K562 (cell line): ENCODE results near the gene CKS2.

Source experiments
- EZH2 ChIP-seq: IDR thresholded peaks from 2 replicates; pipeline ENCODE4 v1.6.1; 2012; ENCODE audit warnings: low read depth, mild to moderate bottlenecking, inconsistent platforms, low read length, borderline replicate concordance
- SP2 ChIP-seq: IDR thresholded peaks from 2 replicates; pipeline ENCODE4 v1.6.1; 2011; ENCODE audit warnings: mild to moderate bottlenecking, low read depth, low read length, moderate library complexity; ENCODE audit not compliant: poor library complexity, severe bottlenecking; ENCODE audit errors: extremely low read depth
- ZFP30 ChIP-seq: fragments of 250-450 bp; sonication (Bioruptor Pico); IDR thresholded peaks from 2 replicates; pipeline ENCODE4 v1.8.0; 2022; ENCODE audit warnings: moderate library complexity, mild to moderate bottlenecking, inconsistent platforms, borderline replicate concordance
- ZNF707 ChIP-seq: fragments of 250-450 bp; sonication (Bioruptor Pico); conservative IDR thresholded peaks from 2 replicates; pipeline ENCODE4 v1.8.0; 2022; ENCODE audit warnings: inconsistent platforms, mild to moderate bottlenecking, moderate library complexity
- TF ChIP-seq, protein P1 (sequence below): sonication (generic); formaldehyde crosslinking; IDR thresholded peaks from 2 replicates; pipeline ENCODE4 v1.8.1; 2023; ENCODE audit warnings: mild to moderate bottlenecking, missing genetic modification reagents
- TF ChIP-seq, protein P2 (sequence below), 3 experiments: IDR thresholded peaks in 2 of 3; conservative IDR thresholded peaks in 1 of 3; 2 replicates each; pipeline ENCODE4 v1.5.1; 2011 to 2012; ENCODE audit warnings: low read length in 3 of 3, mild to moderate bottlenecking in 3 of 3, control low read depth in 2 of 3, improper control_type of control experiment in 1 of 3, inconsistent platforms in 1 of 3, low read depth in 1 of 3, mixed read lengths in 1 of 3, moderate library complexity in 1 of 3; ENCODE audit not compliant: insufficient read depth in 2 of 3
- TF ChIP-seq, protein P3 (sequence below): sonication (generic); formaldehyde crosslinking; IDR thresholded peaks from 2 replicates; pipeline ENCODE4 v1.8.0; 2023; ENCODE audit warnings: mild to moderate bottlenecking, missing genetic modification reagents

DNA sequence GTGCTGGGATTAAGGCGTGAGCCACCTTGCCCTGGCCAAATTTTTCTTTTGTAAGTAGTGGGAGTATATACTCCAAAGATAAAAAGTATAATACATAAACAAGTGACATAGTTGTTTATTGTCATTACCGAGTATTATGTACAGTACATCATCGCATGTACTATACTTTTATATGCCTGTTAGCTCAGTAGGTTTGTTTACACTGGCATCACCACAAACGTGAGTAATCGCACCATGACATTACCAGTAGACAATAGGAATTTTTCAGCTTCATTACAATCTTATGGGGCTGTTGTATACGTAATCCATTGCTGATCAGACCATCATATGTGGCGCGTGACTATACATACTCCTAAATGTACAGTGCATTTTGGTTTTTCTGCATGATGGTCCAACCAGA, 17.1 kb downstream of the CKS2 start:
- TF ChIP-seq EZH2: no peak
- TF ChIP-seq ZNF707 (CRISPR knock-in tag): no peak
- no peak for TF ChIP-seq ZFP30 (CRISPR knock-in tag)
- TF ChIP-seq, protein P1, sequence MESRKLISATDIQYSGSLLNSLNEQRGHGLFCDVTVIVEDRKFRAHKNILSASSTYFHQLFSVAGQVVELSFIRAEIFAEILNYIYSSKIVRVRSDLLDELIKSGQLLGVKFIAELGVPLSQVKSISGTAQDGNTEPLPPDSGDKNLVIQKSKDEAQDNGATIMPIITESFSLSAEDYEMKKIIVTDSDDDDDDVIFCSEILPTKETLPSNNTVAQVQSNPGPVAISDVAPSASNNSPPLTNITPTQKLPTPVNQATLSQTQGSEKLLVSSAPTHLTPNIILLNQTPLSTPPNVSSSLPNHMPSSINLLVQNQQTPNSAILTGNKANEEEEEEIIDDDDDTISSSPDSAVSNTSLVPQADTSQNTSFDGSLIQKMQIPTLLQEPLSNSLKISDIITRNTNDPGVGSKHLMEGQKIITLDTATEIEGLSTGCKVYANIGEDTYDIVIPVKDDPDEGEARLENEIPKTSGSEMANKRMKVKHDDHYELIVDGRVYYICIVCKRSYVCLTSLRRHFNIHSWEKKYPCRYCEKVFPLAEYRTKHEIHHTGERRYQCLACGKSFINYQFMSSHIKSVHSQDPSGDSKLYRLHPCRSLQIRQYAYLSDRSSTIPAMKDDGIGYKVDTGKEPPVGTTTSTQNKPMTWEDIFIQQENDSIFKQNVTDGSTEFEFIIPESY (CRISPR knock-in tag): no peak
- TF ChIP-seq SP2: no peak
- TF ChIP-seq, protein P2, sequence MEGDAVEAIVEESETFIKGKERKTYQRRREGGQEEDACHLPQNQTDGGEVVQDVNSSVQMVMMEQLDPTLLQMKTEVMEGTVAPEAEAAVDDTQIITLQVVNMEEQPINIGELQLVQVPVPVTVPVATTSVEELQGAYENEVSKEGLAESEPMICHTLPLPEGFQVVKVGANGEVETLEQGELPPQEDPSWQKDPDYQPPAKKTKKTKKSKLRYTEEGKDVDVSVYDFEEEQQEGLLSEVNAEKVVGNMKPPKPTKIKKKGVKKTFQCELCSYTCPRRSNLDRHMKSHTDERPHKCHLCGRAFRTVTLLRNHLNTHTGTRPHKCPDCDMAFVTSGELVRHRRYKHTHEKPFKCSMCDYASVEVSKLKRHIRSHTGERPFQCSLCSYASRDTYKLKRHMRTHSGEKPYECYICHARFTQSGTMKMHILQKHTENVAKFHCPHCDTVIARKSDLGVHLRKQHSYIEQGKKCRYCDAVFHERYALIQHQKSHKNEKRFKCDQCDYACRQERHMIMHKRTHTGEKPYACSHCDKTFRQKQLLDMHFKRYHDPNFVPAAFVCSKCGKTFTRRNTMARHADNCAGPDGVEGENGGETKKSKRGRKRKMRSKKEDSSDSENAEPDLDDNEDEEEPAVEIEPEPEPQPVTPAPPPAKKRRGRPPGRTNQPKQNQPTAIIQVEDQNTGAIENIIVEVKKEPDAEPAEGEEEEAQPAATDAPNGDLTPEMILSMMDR (IDR thresholded peaks at IDR 0.05 in 2 of 3, conservative IDR thresholded peaks at IDR 0.05 in 1 of 3; ENCODE audit: insufficient read depth in 2 of 3, low read depth in 1 of 3, low read length in 3 of 3): no peak
- TF ChIP-seq, protein P3, sequence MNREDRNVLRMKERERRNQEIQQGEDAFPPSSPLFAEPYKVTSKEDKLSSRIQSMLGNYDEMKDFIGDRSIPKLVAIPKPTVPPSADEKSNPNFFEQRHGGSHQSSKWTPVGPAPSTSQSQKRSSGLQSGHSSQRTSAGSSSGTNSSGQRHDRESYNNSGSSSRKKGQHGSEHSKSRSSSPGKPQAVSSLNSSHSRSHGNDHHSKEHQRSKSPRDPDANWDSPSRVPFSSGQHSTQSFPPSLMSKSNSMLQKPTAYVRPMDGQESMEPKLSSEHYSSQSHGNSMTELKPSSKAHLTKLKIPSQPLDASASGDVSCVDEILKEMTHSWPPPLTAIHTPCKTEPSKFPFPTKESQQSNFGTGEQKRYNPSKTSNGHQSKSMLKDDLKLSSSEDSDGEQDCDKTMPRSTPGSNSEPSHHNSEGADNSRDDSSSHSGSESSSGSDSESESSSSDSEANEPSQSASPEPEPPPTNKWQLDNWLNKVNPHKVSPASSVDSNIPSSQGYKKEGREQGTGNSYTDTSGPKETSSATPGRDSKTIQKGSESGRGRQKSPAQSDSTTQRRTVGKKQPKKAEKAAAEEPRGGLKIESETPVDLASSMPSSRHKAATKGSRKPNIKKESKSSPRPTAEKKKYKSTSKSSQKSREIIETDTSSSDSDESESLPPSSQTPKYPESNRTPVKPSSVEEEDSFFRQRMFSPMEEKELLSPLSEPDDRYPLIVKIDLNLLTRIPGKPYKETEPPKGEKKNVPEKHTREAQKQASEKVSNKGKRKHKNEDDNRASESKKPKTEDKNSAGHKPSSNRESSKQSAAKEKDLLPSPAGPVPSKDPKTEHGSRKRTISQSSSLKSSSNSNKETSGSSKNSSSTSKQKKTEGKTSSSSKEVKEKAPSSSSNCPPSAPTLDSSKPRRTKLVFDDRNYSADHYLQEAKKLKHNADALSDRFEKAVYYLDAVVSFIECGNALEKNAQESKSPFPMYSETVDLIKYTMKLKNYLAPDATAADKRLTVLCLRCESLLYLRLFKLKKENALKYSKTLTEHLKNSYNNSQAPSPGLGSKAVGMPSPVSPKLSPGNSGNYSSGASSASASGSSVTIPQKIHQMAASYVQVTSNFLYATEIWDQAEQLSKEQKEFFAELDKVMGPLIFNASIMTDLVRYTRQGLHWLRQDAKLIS (CRISPR knock-in tag): no peak
